HG03066 (cell line): ENCODE measurements around the gene WWOX.

Source experiments
- ATAC-seq: cut with Tn5 transposase; IDR thresholded peaks from one replicate; pipeline ENCODE4 v1.9.1; 2021; ENCODE audit warnings: low read depth; ENCODE audit not compliant: unreplicated experiment

Gene WWOX

DNA sequence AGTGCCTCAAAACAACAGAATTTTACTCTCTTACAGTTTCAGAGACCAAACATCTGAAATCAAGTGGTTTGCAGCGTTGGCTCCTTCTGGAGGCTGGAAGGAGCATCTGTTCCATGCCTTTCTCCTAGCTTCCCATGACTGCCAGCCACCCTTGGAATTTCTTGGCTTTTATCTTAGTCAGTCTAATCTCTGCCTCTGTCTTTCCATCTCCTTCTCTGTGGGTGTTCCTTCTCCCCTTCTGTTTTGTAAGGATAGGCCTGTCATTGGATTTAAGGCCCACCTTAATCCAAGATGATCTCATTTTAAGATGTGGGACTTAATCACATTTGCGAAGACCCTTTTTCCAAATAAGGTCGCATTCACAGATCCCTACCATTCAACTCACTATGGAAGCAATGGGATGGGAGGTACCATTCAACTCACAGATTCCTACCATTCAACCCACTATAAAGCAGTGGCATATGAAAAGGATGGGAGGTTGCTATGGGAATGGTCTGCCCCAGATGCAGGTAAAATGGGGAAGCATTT, 321.8 kb downstream of the WWOX start:
- ATAC-seq = no peak

DNA sequence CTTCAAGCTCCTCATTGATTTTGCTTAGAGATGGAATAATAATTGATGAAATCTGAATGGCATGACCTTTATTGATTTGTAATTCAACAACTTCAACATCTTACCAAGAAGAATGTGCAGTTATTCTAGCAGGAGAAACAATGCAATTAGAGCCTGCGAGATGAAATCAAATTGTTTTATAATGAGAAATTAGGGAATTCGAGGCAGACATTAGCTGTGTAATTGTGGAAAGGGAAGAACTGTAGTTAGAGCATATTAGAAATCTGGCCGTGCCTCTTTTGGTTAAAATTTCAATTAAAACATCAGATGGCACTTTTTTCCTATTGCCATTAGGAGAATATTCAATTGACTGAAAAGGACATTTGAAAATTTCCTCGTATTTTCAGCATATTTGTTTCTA, 325.8 kb downstream of the WWOX start:
- no peak for ATAC-seq

DNA sequence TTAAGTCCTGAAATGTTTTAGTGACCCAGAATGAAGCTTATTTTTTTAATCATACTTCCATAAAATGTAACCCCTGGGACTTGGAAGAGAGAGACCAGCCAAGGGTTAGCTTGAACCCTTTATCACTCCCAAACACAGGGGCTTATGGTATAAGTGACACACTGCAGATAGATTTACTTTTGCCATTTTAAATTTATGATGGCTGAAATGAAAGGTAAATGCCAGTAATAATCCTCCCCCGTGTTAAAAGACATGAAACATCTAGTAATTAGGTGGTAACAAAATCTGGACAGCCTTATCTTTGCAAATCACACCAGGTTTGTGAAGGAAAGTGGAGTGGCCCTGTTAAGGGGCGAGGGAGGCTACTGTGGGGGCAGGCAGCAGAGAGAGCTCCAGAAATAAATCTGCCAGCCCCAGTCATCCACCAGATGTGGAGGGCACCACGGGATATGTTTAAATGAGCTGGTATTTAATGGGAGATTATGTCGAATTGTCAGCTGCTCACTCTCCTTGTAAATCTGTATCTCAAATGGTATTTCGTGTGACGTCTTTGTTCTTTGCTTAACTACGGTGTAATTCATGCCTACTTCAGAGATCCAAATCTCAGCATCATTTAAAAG, 326.5 kb downstream of the WWOX start:
- ATAC-seq = no peak

DNA sequence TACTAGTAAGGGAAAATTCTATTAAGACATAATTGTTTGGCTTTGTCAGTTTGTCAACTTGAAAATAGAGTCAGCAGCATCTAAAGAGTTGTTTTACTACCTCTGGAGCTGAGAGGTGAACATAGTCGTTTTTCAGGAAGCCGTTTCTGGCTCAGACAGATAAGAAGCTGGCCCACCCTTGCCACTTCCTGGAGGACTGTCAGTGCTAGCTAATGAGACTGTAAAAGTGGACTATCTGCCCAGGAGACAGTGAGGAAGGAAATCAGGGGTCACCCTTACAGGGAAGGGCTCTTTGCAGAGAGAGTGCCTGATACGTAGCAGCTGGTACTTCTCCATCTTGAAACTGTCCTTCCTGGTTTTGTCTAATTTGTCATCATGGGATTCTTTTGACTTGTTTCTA, 328.7 kb downstream of the WWOX start:
- no peak for ATAC-seq

GRCh38 chr16:78430281-78430680, 330.8 kb downstream of the WWOX start:
- no peak for ATAC-seq

DNA sequence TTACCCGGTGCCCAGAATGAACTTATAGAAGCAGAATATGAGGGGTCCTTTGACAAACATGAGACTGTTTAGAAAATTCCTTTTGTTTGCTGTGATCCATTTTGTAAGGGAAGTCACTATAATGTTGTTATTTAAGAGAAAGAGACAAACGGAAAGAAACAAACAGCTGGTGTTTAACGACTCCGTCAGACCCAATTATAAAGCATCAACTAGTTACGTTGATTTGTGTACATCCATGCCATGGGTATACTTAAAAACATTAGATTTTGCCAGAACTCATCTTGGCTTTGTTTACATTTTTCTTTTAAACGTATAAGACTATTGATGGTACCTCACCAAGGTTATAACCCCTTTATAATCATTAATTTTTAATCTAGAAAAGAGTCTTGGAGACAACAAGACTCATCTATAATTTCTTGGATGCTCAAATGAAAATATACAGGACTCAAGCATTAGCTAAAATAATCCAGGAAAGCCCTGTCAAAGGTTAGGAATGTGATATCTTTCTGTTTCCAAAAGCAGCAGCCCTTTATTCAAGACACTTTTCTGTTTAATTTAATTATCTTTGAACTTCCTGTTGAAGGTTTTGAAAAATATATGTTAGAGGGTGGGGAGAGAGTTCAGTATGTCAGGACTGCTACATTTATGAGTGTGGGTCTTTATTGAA, 331.7 kb downstream of the WWOX start:
- ATAC-seq = no peak

GRCh38 chr16:78431701-78432100, 332.2 kb downstream of the WWOX start:
- ATAC-seq = no peak

DNA sequence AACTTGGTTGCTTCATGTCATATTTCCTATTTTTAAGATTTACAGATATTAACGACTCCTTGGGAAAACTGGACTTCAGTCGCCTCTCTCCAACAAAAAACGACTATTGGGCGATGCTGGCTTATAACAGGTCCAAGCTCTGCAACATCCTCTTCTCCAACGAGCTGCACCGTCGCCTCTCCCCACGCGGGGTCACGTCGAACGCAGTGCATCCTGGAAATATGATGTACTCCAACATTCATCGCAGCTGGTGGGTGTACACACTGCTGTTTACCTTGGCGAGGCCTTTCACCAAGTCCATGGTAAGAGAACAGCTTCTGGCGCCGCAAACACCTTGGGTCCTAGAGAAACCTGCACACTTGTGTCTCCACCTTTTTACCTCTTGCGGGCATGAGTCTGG, 333.0 kb downstream of the WWOX start:
- no peak for ATAC-seq

DNA sequence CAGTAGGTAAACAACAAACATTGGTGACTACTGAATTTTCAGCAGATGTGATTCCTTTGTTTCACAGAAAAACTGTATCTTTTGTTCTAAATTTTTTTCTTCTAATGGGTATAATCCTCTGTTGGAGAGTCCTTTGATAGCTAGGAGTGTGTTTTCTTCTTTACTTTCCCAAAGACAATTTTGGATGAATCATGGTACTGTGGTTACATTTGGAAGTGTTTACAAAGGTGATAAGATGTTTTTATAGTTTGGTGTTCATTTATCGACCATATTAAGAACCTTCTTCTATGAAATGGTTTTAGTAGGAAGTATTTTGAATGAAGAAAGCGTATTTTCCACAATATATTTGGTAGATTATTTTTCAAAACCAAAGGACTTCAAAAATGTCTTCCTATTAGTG, 333.7 kb downstream of the WWOX start:
- ATAC-seq = no peak

GRCh38 chr16:78434401-78434800, 334.9 kb downstream of the WWOX start:
- ATAC-seq = no peak

DNA sequence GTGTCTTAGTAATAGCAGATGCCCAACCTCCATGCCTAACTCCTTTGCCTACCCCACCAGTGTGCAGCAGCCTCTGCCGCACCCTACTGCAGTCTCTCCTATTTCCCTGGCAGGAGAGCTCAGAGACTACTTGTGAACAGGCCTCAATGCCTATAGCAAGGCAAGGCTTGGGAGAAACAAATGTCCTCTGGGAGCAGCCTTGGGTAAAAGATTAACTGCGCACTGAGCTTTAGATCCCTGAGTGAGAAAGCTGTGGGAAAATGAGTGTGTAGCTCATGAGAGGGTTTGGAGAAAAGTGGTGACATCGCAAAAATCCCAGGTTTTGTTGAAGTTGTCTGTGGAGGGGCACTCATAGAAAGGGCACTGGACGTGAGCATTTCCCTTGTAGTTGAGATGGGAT, 335.8 kb downstream of the WWOX start:
- ATAC-seq = no peak

- no peak for ATAC-seq
Measured at GRCh38 chr16:78436023-78436422, 336.6 kb downstream of the WWOX start.

DNA sequence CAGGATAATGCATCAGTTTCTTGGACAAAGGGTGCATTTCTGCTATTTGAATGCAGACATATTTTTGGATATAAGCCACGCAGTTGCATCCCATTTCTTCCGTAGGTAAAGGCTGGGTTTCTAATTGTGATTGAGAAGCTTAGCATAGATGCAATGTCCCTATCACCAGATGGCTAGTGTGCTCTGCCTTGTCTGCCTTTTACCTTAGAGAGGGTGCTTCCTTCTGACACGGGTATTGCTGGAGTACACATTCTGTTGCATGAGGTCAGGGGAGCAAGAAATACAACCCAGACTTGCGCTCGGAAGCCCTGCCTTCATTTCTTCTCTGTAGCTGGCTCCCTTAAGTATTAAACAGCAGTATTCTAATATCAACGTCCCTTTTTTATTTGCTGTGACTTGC, 337.4 kb downstream of the WWOX start:
- ATAC-seq = no peak

- ATAC-seq = no peak
Measured at GRCh38 chr16:78437352-78437968, 338.0 kb downstream of the WWOX start.

GRCh38 chr16:78438219-78438618, 338.8 kb downstream of the WWOX start:
- ATAC-seq = no peak

- ATAC-seq = no peak
Measured at GRCh38 chr16:78438632-78439031, 339.2 kb downstream of the WWOX start.

- ATAC-seq = no peak
Measured at GRCh38 chr16:78439646-78440045, 340.2 kb downstream of the WWOX start.

- no peak for ATAC-seq
Measured at GRCh38 chr16:78441298-78441697, 341.8 kb downstream of the WWOX start.

GRCh38 chr16:78443542-78444364, 344.3 kb downstream of the WWOX start:
- no peak for ATAC-seq

DNA sequence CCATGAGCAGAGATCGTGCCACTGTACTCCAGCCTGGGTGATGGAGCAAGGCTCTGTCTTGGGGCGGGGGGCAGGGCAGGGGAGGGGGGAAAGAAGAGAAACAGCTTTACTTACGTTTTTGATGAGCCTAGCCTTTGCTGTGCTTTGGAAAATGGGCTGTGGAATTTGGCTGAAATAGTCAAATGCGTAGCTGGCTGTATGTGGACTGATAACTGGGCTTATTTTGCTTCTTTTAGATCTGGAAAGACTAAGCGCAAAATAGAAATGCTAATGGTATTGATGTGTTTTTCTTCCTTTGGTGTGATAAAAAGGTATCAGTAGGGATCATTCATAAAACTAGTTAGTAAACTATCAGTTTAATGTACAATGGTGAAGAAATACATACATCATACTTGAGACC, 346.4 kb downstream of the WWOX start:
- no peak for ATAC-seq

GRCh38 chr16:78446486-78446885, 347.0 kb downstream of the WWOX start:
- ATAC-seq = no peak
